ENCODE data around the gene KDELR1.

GRCh38 chr19:48344892-48345291 lies 46.5 kb downstream of the KDELR1 start:
- no peak for TF ChIP-seq CTCF (IDR thresholded peaks at IDR 0.05)
- no peak for TF ChIP-seq POLR2AphosphoS5 (IDR thresholded peaks at IDR 0.05)
- no peak for TF ChIP-seq POLR2A (IDR thresholded peaks at IDR 0.05)
- no peak for TF ChIP-seq EP300 (IDR thresholded peaks at IDR 0.05)

Data from gastroesophageal sphincter (tissue), 3 donors.